Muscle layer of colon (tissue), 2 donors: ENCODE measurements around the gene CCDC81.

Experiments used
- H3K27ac ChIP-seq: one replicate; pipeline ENCODE4 v1.7.0; 2013; ENCODE audit warnings: low read depth, mild to moderate bottlenecking, low read length, moderate library complexity
- H3K27me3 ChIP-seq, 2 donors: one replicate each; pipeline ENCODE4 v1.7.0; 2013; ENCODE audit warnings: low read length in 2 of 2, mild to moderate bottlenecking in 2 of 2; ENCODE audit not compliant: insufficient read depth in 2 of 2, control insufficient read depth in 1 of 2
- H3K36me3 ChIP-seq: one replicate; pipeline ENCODE4 v1.7.0; 2013; ENCODE audit warnings: mild to moderate bottlenecking, low read length; ENCODE audit not compliant: insufficient read depth
- H3K4me1 ChIP-seq: one replicate; pipeline ENCODE4 v1.7.0; 2013; ENCODE audit warnings: mild to moderate bottlenecking, low read length; ENCODE audit not compliant: insufficient read depth
- H3K4me3 ChIP-seq, 2 donors: one replicate each; pipeline ENCODE4 v1.7.0; 2013; ENCODE audit warnings: low read length in 2 of 2, low read depth in 1 of 2, mild to moderate bottlenecking in 1 of 2, moderate library complexity in 1 of 2
- H3K9ac ChIP-seq: one replicate; pipeline ENCODE4 v1.7.0; 2013; ENCODE audit warnings: low read length
- H3K9me3 ChIP-seq: one replicate; pipeline ENCODE4 v1.7.0; 2013; ENCODE audit warnings: mild to moderate bottlenecking, low read length
- donor health status: abdominal sarcoma.
- donor health status: Adenocarcinoma of cecum.

CCDC81 gene

GRCh38 chr11:86458294-86459001, 83.8 kb downstream of the CCDC81 start:
- Histone ChIP-seq H3K9me3 (no peaks in the 10 kb centered on the region), H3K36me3 (no peaks in the 10 kb centered on the region), H3K27ac (no peak overlapping the region), H3K27me3 (no peaks in the 10 kb centered on the region), H3K4me1 (peaks cover 37% of the 10 kb centered on the region), H3K4me3 (no peak overlapping the region), H3K9ac (no peak overlapping the region)

- Histone ChIP-seq H3K4me1 (peaks cover 37% of the 10 kb centered on the region), H3K9ac (no peak overlapping the region), H3K27me3 (no peaks in the 10 kb centered on the region), H3K4me3 (no peak overlapping the region), H3K27ac (no peak overlapping the region), H3K36me3 (no peaks in the 10 kb centered on the region), H3K9me3 (no peaks in the 10 kb centered on the region)
Measured at GRCh38 chr11:86459002-86459385, 84.3 kb downstream of the CCDC81 start.

GRCh38 chr11:86459682-86460460, 85.2 kb downstream of the CCDC81 start:
- Histone ChIP-seq H3K4me1 (peaks cover 37% of the 10 kb centered on the region), H3K9ac (no peak overlapping the region), H3K27ac (no peak overlapping the region)

GRCh38 chr11:86460461-86461385, 86.0 kb downstream of the CCDC81 start:
- H3K4me3 ChIP-seq = no peak overlapping the region
- H3K27me3 ChIP-seq = no peaks in the 10 kb centered on the region
- no peak overlapping the region for H3K9ac ChIP-seq
- H3K36me3 ChIP-seq = no peaks in the 10 kb centered on the region
- H3K9me3 ChIP-seq = no peaks in the 10 kb centered on the region
- peaks cover 37% of the 10 kb centered on the region for H3K4me1 ChIP-seq
- H3K27ac ChIP-seq = no peak overlapping the region

More at GRCh38 chr11:86459682-86460460, 85.2 kb downstream of the CCDC81 start:
- Histone ChIP-seq H3K27me3 (no peaks in the 10 kb centered on the region), H3K36me3 (no peaks in the 10 kb centered on the region), H3K9me3 (no peaks in the 10 kb centered on the region), H3K4me3 (no peak overlapping the region)

- no peaks in the 10 kb centered on the region for H3K36me3 ChIP-seq
- peaks cover 25% of the 10 kb centered on the region for H3K4me1 ChIP-seq
- no peaks in the 10 kb centered on the region for H3K27me3 ChIP-seq
- no peak overlapping the region for H3K9ac ChIP-seq
- H3K9me3 ChIP-seq = no peaks in the 10 kb centered on the region
- H3K27ac ChIP-seq = no peak overlapping the region
- no peak overlapping the region for H3K4me3 ChIP-seq
Measured at GRCh38 chr11:86461892-86462291, 87.2 kb downstream of the CCDC81 start.

- Histone ChIP-seq H3K9me3 (no peaks in the 10 kb centered on the region), H3K4me1 (peaks cover 25% of the 10 kb centered on the region), H3K27me3 (no peaks in the 10 kb centered on the region), H3K27ac (no peak overlapping the region), H3K4me3 (no peak overlapping the region), H3K9ac (no peak overlapping the region), H3K36me3 (no peaks in the 10 kb centered on the region)
Measured at GRCh38 chr11:86463120-86463519, 88.4 kb downstream of the CCDC81 start.

- Histone ChIP-seq H3K27me3 (no peaks in the 10 kb centered on the region), H3K9ac (no peak overlapping the region), H3K36me3 (no peaks in the 10 kb centered on the region), H3K27ac (no peak overlapping the region), H3K9me3 (no peaks in the 10 kb centered on the region), H3K4me3 (no peak overlapping the region), H3K4me1 (peaks cover 20% of the 10 kb centered on the region)
Measured at GRCh38 chr11:86463955-86464354, 89.3 kb downstream of the CCDC81 start.

- no peak overlapping the region for H3K27ac ChIP-seq
- no peaks in the 10 kb centered on the region for H3K36me3 ChIP-seq
- peaks cover 13% of the 10 kb centered on the region for H3K4me1 ChIP-seq
- H3K4me3 ChIP-seq = no peak overlapping the region
- no peak overlapping the region for H3K9ac ChIP-seq
- no peaks in the 10 kb centered on the region for H3K27me3 ChIP-seq
- H3K9me3 ChIP-seq = no peaks in the 10 kb centered on the region
Measured at GRCh38 chr11:86464509-86465221, 90.0 kb downstream of the CCDC81 start.

GRCh38 chr11:86468169-86468568, 93.5 kb downstream of the CCDC81 start:
- no peak overlapping the region for H3K27ac ChIP-seq
- H3K9me3 ChIP-seq = no peaks in the 10 kb centered on the region
- H3K36me3 ChIP-seq = no peaks in the 10 kb centered on the region
- H3K4me1 ChIP-seq = no peaks in the 10 kb centered on the region
- H3K27me3 ChIP-seq = no peaks in the 10 kb centered on the region
- H3K4me3 ChIP-seq = no peak overlapping the region
- no peak overlapping the region for H3K9ac ChIP-seq

GRCh38 chr11:86469491-86470388, 95.1 kb downstream of the CCDC81 start:
- no peak overlapping the region for H3K27ac ChIP-seq
- no peak overlapping the region for H3K4me3 ChIP-seq
- H3K9me3 ChIP-seq = no peaks in the 10 kb centered on the region
- no peaks in the 10 kb centered on the region for H3K4me1 ChIP-seq
- no peak overlapping the region for H3K9ac ChIP-seq
- H3K27me3 ChIP-seq = no peaks in the 10 kb centered on the region
- H3K36me3 ChIP-seq = no peaks in the 10 kb centered on the region
